HG03457 (cell line): ENCODE results near the gene CCT5.
"Not testable (repeated sequence)": the region's sequence is repeated elsewhere in the genome, so short reads cannot be mapped to it uniquely, and the experiment has no call there.

Experiments used
- ATAC-seq: cut with Tn5 transposase; IDR thresholded peaks from one replicate; pipeline ENCODE4 v1.9.1; 2021; ENCODE audit warnings: moderate number of reproducible peaks; ENCODE audit not compliant: unreplicated experiment

Gene CCT5

GRCh38 chr5:10275460-10275859 is 25.4 kb downstream of the CCT5 start:
- no peak for ATAC-seq

- ATAC-seq = no peak
Measured at GRCh38 chr5:10275991-10276390, 25.9 kb downstream of the CCT5 start.

- ATAC-seq = no peak
Measured at GRCh38 chr5:10276691-10277090, 26.6 kb downstream of the CCT5 start.

GRCh38 chr5:10277773-10278630 is 27.9 kb downstream of the CCT5 start:
- ATAC-seq = no peak

GRCh38 chr5:10278658-10279279 is 28.7 kb downstream of the CCT5 start:
- ATAC-seq = no peak

- no peak for ATAC-seq
Measured at GRCh38 chr5:10279328-10279727, 29.2 kb downstream of the CCT5 start.

GRCh38 chr5:10279925-10280720 is 30.0 kb downstream of the CCT5 start:
- no peak for ATAC-seq

GRCh38 chr5:10283927-10284635 is 34.0 kb downstream of the CCT5 start:
- peak; percentile 88 for ATAC-seq

GRCh38 chr5:10285362-10285761 is 35.3 kb downstream of the CCT5 start:
- ATAC-seq = not testable (repeated sequence)

GRCh38 chr5:10286162-10286861 is 36.2 kb downstream of the CCT5 start:
- ATAC-seq = no peak

GRCh38 chr5:10286862-10287227 is 36.8 kb downstream of the CCT5 start:
- ATAC-seq = no peak

GRCh38 chr5:10288592-10289219 is 38.6 kb downstream of the CCT5 start:
- ATAC-seq = no peak

- no peak for ATAC-seq
Measured at GRCh38 chr5:10289353-10289752, 39.3 kb downstream of the CCT5 start.

- ATAC-seq = no peak
Measured at GRCh38 chr5:10289991-10290390, 39.9 kb downstream of the CCT5 start.

GRCh38 chr5:10290438-10290837 is 40.4 kb downstream of the CCT5 start:
- no peak for ATAC-seq

- ATAC-seq = no peak
Measured at GRCh38 chr5:10291692-10292339, 41.7 kb downstream of the CCT5 start.

GRCh38 chr5:10293907-10294662 is 44.0 kb downstream of the CCT5 start:
- no peak for ATAC-seq

- ATAC-seq = no peak
Measured at GRCh38 chr5:10295619-10296326, 45.7 kb downstream of the CCT5 start.
